Fibroblast of pulmonary artery (primary cell): ENCODE results near the gene GTF2IRD1.
"Not testable (repeated sequence)": the region's sequence is repeated elsewhere in the genome, so short reads cannot be mapped to it uniquely, and the experiment has no call there.

Source experiments
- DNase-seq: peaks from one replicate; pipeline ENCODE4 v3.0.0-alpha.2; 2010; ENCODE audit warnings: low read depth
- H3K4me3 ChIP-seq: replicated peaks from 2 replicates; pipeline ENCODE4 v1.5.1; 2011; ENCODE audit warnings: low read depth, mild to moderate bottlenecking, control low read depth, low read length, moderate library complexity
- CTCF ChIP-seq: IDR thresholded peaks from 2 replicates; pipeline ENCODE4 v1.5.1; 2011; ENCODE audit warnings: mild to moderate bottlenecking, control low read depth, low read length, inconsistent platforms; ENCODE audit errors: missing control alignments

GTF2IRD1 gene

GRCh38 chr7:74438327-74438726, 15.4 kb upstream of the GTF2IRD1 start:
- no peak for TF ChIP-seq CTCF
- no peak for DNase-seq
- no peak overlapping the region for H3K4me3 ChIP-seq

DNA sequence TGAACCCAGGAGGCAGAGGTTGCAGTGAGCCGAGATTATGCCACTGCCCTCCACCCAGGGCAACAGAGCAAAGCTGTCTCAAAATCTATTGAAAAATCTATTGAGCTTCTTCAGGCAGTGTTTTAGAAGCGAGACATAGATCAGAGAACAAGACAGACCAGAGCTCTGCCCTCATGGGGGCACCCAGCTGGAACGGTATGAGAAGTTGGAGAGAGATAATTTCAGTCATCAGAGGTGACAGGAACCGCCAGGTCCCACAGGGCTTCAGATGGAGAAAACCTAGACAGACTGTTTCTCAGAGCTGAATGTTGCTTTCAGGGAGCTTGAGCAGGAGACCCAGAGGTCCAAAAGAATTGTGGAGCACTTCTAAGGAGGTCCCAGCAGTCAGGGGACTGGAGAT, 14.2 kb upstream of the GTF2IRD1 start:
- H3K4me3 ChIP-seq: no peak overlapping the region
- no peak for TF ChIP-seq CTCF

GRCh38 chr7:74440143-74440542, 13.6 kb upstream of the GTF2IRD1 start:
- not testable (repeated sequence) for DNase-seq, H3K4me3 ChIP-seq

More for the DNA sequence above, 14.2 kb upstream of the GTF2IRD1 start:
- DNase-seq: no peak

GRCh38 chr7:74441801-74442200, 11.9 kb upstream of the GTF2IRD1 start:
- H3K4me3 ChIP-seq: no peak overlapping the region
- TF ChIP-seq CTCF: no peak
- DNase-seq: no peak

- no peak overlapping the region for H3K4me3 ChIP-seq
- TF ChIP-seq CTCF: no peak
- DNase-seq: no peak
These were observed 10.0 kb upstream of the GTF2IRD1 start for GRCh38 chr7:74443543-74444247.

DNA sequence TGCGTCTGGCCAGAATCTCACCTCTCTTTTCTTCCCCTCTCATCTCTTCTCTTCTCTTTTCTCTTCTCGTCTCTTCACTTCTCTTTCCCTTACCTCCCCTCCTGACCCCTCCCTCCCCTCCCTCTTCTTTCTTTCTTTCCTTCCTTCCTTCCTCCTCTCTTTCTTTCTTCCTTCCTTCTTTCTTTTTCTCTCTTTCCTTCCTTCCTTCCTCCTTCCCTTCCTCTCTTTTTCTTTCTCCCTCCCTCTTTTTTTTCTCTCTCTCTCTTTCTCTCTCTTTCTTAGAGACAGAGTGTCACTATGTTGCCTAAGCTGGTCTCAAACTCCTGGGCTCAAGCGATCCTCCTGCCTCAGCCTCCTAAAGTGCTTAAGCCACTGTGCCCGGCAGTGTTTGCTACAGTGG, 4.6 kb upstream of the GTF2IRD1 start:
- no peak overlapping the region for H3K4me3 ChIP-seq
- no peak for DNase-seq
- TF ChIP-seq CTCF: no peak

DNA sequence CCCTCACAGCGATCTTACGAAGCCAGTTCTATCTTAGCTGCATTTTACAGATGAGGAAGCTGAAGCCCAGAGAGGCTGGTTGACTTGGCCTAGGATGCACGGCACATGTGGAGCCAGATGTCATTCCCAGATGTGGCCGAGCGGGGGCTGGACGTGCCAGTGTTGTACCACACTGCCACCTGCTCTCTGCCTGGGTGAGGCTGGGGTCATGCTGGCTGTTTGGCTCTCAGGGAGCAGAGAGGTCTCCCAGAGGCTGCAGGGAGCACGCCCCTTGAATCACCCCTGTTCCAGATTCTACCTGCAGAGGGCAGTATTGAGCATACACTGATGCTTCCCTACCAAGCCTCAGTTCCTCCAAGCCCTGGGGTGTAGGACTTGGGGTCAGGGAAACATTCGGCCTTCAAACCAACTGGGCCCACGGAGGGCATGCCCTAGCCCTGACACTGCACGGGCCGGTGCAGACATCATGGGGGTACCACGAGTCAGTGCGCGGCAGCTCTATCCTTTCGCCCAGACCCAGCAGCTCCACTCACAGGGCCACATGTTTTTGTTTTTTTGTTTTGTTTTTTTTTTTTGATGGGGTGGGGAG, 3.8 kb upstream of the GTF2IRD1 start:
- TF ChIP-seq CTCF: peak; percentile 87
- DNase-seq: peak; percentile 68

More for the DNA sequence above, 3.8 kb upstream of the GTF2IRD1 start:
- no peak overlapping the region for H3K4me3 ChIP-seq
